OCI-LY7 (cell line): ENCODE results near the gene EPHA8. TPM values are rescaled to one million over a fixed set of nuclear protein-coding genes. Genes with fewer than 3 reads are reported as not detected.

Source experiments
- BruUV-seq: library from RNA; stranded (reverse); fragments of 400-500 nt; replicated peaks from 2 replicates; lab custom pipeline; 2021; lab: Mats Ljungman, UMichigan
- CTCF ChIA-PET: fragments of 300-600 bp; sonication (Branson Sonifier 250); formaldehyde crosslinking; loops from one replicate; lab custom pipeline; 2022; ENCODE audit warnings: antibody characterized with exemption; ENCODE audit not compliant: unreplicated experiment; lab: Charles Lee
- POLR2A ChIA-PET: fragments of 300-600 bp; sonication (Branson Sonifier 250); formaldehyde crosslinking; loops from one replicate; lab custom pipeline; 2022; ENCODE audit warnings: antibody characterized with exemption; lab: Charles Lee
- DNase-seq: peaks from one replicate; pipeline ENCODE4 v3.0.0-alpha.2; 2015; ENCODE audit warnings: low spot score
- H2AFZ ChIP-seq: fragments of 200-600 bp; sonication (generic), shearing (Covaris generic); 2 replicates; pipeline ENCODE4 v1.6.1; 2014; ENCODE audit warnings: mild to moderate bottlenecking, antibody characterized with exemption, low read length, moderate library complexity
- H3K27ac ChIP-seq: fragments of 200-600 bp; sonication (generic); 2 replicates; pipeline ENCODE4 v1.5.1; 2014; ENCODE audit warnings: mixed run types, low read depth, mild to moderate bottlenecking, moderate library complexity, low read length, inconsistent platforms; ENCODE audit not compliant: poor library complexity, severe bottlenecking
- H3K36me3 ChIP-seq: fragments of 200-600 bp; sonication (generic); 2 replicates; pipeline ENCODE4 v1.6.1; 2014; ENCODE audit warnings: mild to moderate bottlenecking, antibody characterized with exemption, low read length, moderate library complexity, mixed read lengths; ENCODE audit not compliant: insufficient read depth
- H3K4me1 ChIP-seq: fragments of 200-600 bp; sonication (generic); 2 replicates; pipeline ENCODE4 v1.5.1; 2014; ENCODE audit warnings: mild to moderate bottlenecking, low read length; ENCODE audit not compliant: insufficient read depth, poor library complexity, severe bottlenecking
- H3K4me2 ChIP-seq: fragments of 200-600 bp; sonication (generic); 2 replicates; pipeline ENCODE4 v1.6.1; 2014; ENCODE audit warnings: mild to moderate bottlenecking, low read length
- H3K4me3 ChIP-seq: fragments of 200-600 bp; sonication (generic); 2 replicates; pipeline ENCODE4 v1.5.1; 2014; ENCODE audit warnings: mild to moderate bottlenecking, low read depth, low read length; ENCODE audit not compliant: poor library complexity, severe bottlenecking
- H3K79me2 ChIP-seq: fragments of 200-600 bp; sonication (generic); 2 replicates; pipeline ENCODE4 v1.6.1; 2016; ENCODE audit warnings: low read depth, mild to moderate bottlenecking, low read length, moderate library complexity, mixed read lengths; ENCODE audit not compliant: insufficient read depth
- H3K9me2 ChIP-seq: fragments of 200-600 bp; sonication (generic); 2 replicates; pipeline ENCODE4 v1.6.1; 2016; ENCODE audit warnings: mild to moderate bottlenecking, low read length, mixed read lengths; ENCODE audit not compliant: insufficient read depth
- H3K9me3 ChIP-seq: fragments of 200-600 bp; sonication (generic); 2 replicates; pipeline ENCODE4 v1.6.1; 2014; ENCODE audit warnings: mild to moderate bottlenecking, mixed run types, low read length, mixed read lengths
- H4K20me1 ChIP-seq: fragments of 200-600 bp; sonication (generic); 2 replicates; pipeline ENCODE4 v1.6.1; 2014; ENCODE audit warnings: mild to moderate bottlenecking, antibody characterized with exemption, low read length, moderate library complexity, mixed read lengths; ENCODE audit not compliant: insufficient read depth
- CTCF ChIP-seq: fragments of 200-600 bp; sonication (generic); conservative IDR thresholded peaks from 2 replicates; pipeline ENCODE4 v1.5.1; 2014; ENCODE audit warnings: mild to moderate bottlenecking, antibody characterized with exemption, low read length, moderate library complexity, mixed read lengths
- EZH2phosphoT487 ChIP-seq: fragments of 200-600 bp; sonication (generic); IDR thresholded peaks from 2 replicates; pipeline ENCODE4 v1.6.1; 2018; ENCODE audit warnings: low read depth, borderline replicate concordance, mild to moderate bottlenecking, mixed run types, antibody characterized with exemption, low read length, moderate library complexity, mixed read lengths
- intact Hi-C: fragments of 100-400 bp; cut with micrococcal nuclease; formaldehyde crosslinking; loops from one replicate; pipeline ENCODE4 v1.10.0; 2022; ENCODE audit not compliant: unreplicated experiment
- total RNA-seq, 2 experiments: library from RNA; depleted of rRNA in 1 of 2; stranded (reverse); fragments of >200 nt in 1 of 2; shearing (Covaris generic) in 1 of 2; gene quantifications; 2 replicates each; pipeline ENCODE4 v1.2.3, GENCODE V29; 2014 to 2022

Gene EPHA8
- total RNA-seq, 2 experiments from 2014 or later = not detected

- Histone ChIP-seq H3K79me2 (no peaks in the 10 kb centered on the region), H3K9me2 (no peaks in the 10 kb centered on the region), H3K9me3 (no peaks in the 10 kb centered on the region; the same call in 1 of the 2 replicates), H3K4me1 (no peaks in the 10 kb centered on the region), H3K36me3 (no peaks in the 10 kb centered on the region), H2AFZ (no peak overlapping the region), H3K27ac (no peak overlapping the region), H4K20me1 (no peaks in the 10 kb centered on the region), H3K4me3 (no peak overlapping the region), H3K4me2 (no peak overlapping the region)
- no TSS peak for BruUV-seq
- DNase-seq = no peak
- ChIA-PET CTCF (no interaction called here), POLR2A (no interaction called here)
- intact Hi-C loops = no loop called here
- no peak for TF ChIP-seq EZH2phosphoT487
- TF ChIP-seq CTCF = no peak
Measured at GRCh38 chr1:22578732-22579361, 15.6 kb downstream of the EPHA8 start.

- no peak overlapping the region for H3K4me3 ChIP-seq
- intact Hi-C loops = no loop called here
- no peaks in the 10 kb centered on the region; the same call in 1 of the 2 replicates for H3K9me3 ChIP-seq
- TF ChIP-seq CTCF (no peak), EZH2phosphoT487 (no peak)
- no peaks in the 10 kb centered on the region for H3K79me2 ChIP-seq
- no peaks in the 10 kb centered on the region for H3K36me3 ChIP-seq
- CTCF ChIA-PET = no interaction called here
- BruUV-seq = no TSS peak
- H2AFZ ChIP-seq = no peak overlapping the region
- no peaks in the 10 kb centered on the region for H3K9me2 ChIP-seq
- H3K27ac ChIP-seq = no peak overlapping the region
- H4K20me1 ChIP-seq = no peaks in the 10 kb centered on the region
- DNase-seq = no peak
- POLR2A ChIA-PET = no interaction called here
- H3K4me1 ChIP-seq = no peaks in the 10 kb centered on the region
- no peak overlapping the region for H3K4me2 ChIP-seq
Measured at GRCh38 chr1:22579541-22580155, 16.4 kb downstream of the EPHA8 start.
